AG09309 (cell line): Measurements from ENCODE around the gene ASCC1.
"Not testable (repeated sequence)": the region's sequence is repeated elsewhere in the genome, so short reads cannot be mapped to it uniquely, and the experiment has no call there.

ENCODE experiments used
- DNase-seq: peaks from one replicate; pipeline ENCODE4 v3.0.0-alpha.2; 2010; ENCODE audit warnings: low read depth
- H3K4me3 ChIP-seq: 2 replicates; pipeline ENCODE4 v1.5.1; 2011; ENCODE audit warnings: mild to moderate bottlenecking, low read depth, low read length, moderate library complexity; ENCODE audit not compliant: control insufficient read depth
- CTCF ChIP-seq: IDR thresholded peaks from 2 replicates; pipeline ENCODE4 v1.5.1; 2011; ENCODE audit warnings: mild to moderate bottlenecking, low read depth, low read length, inconsistent platforms; ENCODE audit not compliant: insufficient read depth, control insufficient read depth; ENCODE audit errors: missing control alignments

ASCC1 gene

GRCh38 chr10:72228318-72228751 is 12.3 kb upstream of the ASCC1 start:
- no peak overlapping the region for H3K4me3 ChIP-seq
- no peak for DNase-seq
- TF ChIP-seq CTCF: no peak

GRCh38 chr10:72227826-72228225 is 11.8 kb upstream of the ASCC1 start:
- H3K4me3 ChIP-seq: no peak overlapping the region
- no peak for TF ChIP-seq CTCF
- DNase-seq: no peak

GRCh38 chr10:72226418-72227027 is 10.4 kb upstream of the ASCC1 start:
- no peak overlapping the region for H3K4me3 ChIP-seq
- DNase-seq: no peak
- TF ChIP-seq CTCF: no peak

GRCh38 chr10:72224191-72224590 is 8.1 kb upstream of the ASCC1 start:
- not testable (repeated sequence) for DNase-seq, H3K4me3 ChIP-seq

- no peak for DNase-seq
- TF ChIP-seq CTCF: no peak
Observed at GRCh38 chr10:72223743-72224101, 7.6 kb upstream of the ASCC1 start.

GRCh38 chr10:72221278-72221677 is 5.2 kb upstream of the ASCC1 start:
- TF ChIP-seq CTCF: no peak
- no peak overlapping the region for H3K4me3 ChIP-seq
- DNase-seq: no peak

More at GRCh38 chr10:72223743-72224101, 7.6 kb upstream of the ASCC1 start:
- H3K4me3 ChIP-seq: no peak overlapping the region

GRCh38 chr10:72220637-72221036 is 4.6 kb upstream of the ASCC1 start:
- no peak for TF ChIP-seq CTCF
- no peak for DNase-seq
- no peak overlapping the region for H3K4me3 ChIP-seq
